ENCODE measurements around the gene MAP3K14.

MAP3K14 gene

DNA sequence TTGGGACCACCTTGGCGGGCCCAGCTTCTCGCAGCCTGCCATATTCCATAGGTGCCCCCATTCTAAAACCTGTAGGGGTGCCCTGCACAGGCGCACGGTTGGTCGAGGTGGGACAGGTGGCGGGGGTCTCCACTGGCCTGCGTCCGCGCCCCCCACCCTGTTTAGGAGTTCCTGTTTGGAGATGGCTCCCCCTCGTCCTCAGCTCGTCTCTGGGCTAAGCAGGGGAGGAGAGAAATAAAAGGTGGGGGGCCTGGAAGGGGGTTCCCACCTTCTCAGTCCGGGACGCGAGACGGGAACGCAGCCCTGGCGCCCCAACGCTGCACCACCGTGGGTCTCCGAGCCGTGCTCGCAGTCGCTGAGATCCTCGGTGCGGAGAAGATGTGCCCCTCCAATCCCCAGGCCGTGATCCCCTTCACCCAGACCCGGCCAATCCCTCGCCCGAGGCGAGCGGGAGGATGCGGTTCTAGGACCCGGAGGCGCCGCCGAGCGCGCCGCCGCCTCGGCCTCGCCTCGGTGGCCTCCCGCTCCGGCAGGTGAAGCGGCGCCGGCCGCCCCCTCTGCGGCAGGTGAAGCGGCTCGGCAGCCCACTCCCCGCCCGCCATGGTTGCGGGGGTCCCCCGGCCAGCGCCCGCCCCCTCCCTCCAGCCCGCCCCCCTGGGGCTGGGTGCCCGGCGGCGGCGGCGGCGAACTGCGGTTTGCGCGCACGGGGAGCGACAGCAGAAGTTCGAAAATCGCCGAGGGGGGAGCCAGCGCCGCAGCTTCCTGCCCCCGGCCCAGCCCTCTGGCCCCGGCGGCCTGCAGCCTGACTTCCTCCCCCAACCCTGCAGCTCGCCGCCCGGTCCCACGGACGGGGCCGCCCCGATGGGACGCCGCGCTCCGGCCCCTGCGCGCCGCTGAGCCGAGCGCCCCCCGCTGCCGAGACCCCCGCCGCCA, 95.5 kb downstream of the MAP3K14 start, which contains the start of gene FMNL1:
Gene FMNL1 (plus strand): TSS at position 805 of the 933 bp plus-strand sequence. CDS start 240 bp downstream, outside the sequence.
- Histone ChIP-seq H3K9me3 (ENCODE audit: insufficient read depth, low read length) (no peaks in the 10 kb centered on the region), H3K4me1 (ENCODE audit: insufficient read depth, insufficient read length) (peaks cover 22% of the 10 kb centered on the region), H3K36me3 (ENCODE audit: insufficient read depth, insufficient read length, low read length) (no peaks in the 10 kb centered on the region), H3K9ac (ENCODE audit: insufficient read length, low read depth) (peak within 1 kb of the TSS; percentile 74), H3K4me3 (ENCODE audit: insufficient read length, low read depth) (peak within 1 kb of the TSS; percentile 45), H3K27me3 (ENCODE audit: insufficient read depth, insufficient read length) (peaks cover 57% of the 10 kb centered on the region)
- DNase-seq (ENCODE audit: low read depth, low spot score), result no peak
- TF ChIP-seq ZNF274 (IDR thresholded peaks at IDR 0.05; ENCODE audit: low read depth, low read length) (no peak), SUZ12 (IDR thresholded peaks at IDR 0.05; ENCODE audit: extremely low read depth, insufficient read depth, insufficient read length) (no peak), YY1 (IDR thresholded peaks at IDR 0.05; ENCODE audit: insufficient read depth, insufficient read length) (no peak)

DNA sequence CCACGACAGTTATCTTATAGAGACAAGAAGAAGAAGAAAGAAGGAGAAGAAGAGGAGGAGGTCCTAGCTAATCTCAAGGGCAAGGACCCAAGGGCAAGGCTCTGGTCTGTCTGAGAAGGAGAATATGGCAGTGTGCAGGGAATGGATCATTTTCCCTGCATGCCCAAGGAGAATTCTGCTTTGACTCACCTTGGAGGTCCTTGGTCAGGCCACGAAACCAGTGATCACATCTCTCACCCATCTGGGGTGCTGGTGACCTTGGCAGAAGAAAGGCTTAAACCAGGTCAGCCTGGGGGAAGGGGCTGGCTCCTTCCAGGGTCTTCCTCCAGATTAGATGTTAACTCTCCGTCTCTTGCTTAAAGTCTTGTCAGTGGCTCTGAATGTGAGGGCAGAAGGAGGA, 96.7 kb downstream of the MAP3K14 start:
- peaks cover 54% of the 10 kb centered on the region for H3K27me3 ChIP-seq (ENCODE audit: insufficient read depth, insufficient read length)
- H3K9ac ChIP-seq (ENCODE audit: insufficient read length, low read depth), result no peak overlapping the region
- TF ChIP-seq YY1 (IDR thresholded peaks at IDR 0.05; ENCODE audit: insufficient read depth, insufficient read length), result no peak
- no peak for TF ChIP-seq SUZ12 (IDR thresholded peaks at IDR 0.05; ENCODE audit: extremely low read depth, insufficient read depth, insufficient read length)
- no peak for TF ChIP-seq ZNF274 (IDR thresholded peaks at IDR 0.05; ENCODE audit: low read depth, low read length)
- H3K36me3 ChIP-seq (ENCODE audit: insufficient read depth, insufficient read length, low read length), result no peaks in the 10 kb centered on the region
- H3K4me3 ChIP-seq (ENCODE audit: insufficient read length, low read depth), result no peak overlapping the region
- H3K4me1 ChIP-seq (ENCODE audit: insufficient read depth, insufficient read length), result peaks cover 14% of the 10 kb centered on the region
- H3K9me3 ChIP-seq (ENCODE audit: insufficient read depth, low read length), result no peaks in the 10 kb centered on the region
- DNase-seq (ENCODE audit: low read depth, low spot score), result no peak

DNA sequence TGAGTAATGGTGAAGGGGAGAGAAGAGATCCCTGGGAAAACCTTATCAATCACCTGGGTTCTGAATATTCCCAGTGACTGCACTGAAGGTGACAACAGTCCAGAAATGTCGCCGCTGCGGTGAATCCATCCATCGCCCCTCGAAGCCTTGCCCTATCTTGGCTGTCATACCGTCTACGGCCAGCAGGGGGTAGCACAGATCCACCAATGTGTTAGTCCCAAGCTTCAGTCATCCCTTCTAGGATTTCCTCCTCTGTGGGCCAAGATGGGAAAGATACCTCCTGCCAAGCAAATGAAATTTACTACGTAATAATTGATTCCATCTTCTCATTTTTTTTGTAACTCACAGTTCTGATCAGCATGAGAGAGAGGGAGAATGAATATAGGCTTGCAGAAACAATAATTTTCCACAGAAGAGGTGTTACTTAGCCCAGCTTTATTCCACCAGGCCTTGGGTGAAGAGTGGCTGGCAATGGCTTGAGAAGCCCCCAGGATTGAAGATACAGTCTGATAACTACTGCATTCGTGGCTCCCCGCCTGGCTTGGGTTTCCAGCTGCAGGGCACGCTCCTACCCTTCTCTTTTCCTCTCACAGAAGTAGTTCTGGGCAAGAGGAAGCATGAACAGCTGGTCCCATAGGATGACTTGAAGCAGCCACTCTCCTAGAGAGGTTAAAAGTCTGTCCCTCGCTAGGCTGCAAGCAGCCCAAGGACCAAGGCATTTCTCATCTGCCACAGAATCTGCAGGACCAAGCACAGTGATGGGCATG, 97.7 kb downstream of the MAP3K14 start:
- DNase-seq (ENCODE audit: low read depth, low spot score), result peak; percentile 61
- TF ChIP-seq SUZ12 (IDR thresholded peaks at IDR 0.05; ENCODE audit: extremely low read depth, insufficient read depth, insufficient read length), result no peak
- peaks cover 48% of the 10 kb centered on the region for H3K27me3 ChIP-seq (ENCODE audit: insufficient read depth, insufficient read length)
- H3K36me3 ChIP-seq (ENCODE audit: insufficient read depth, insufficient read length, low read length), result no peaks in the 10 kb centered on the region
- H3K4me3 ChIP-seq (ENCODE audit: insufficient read length, low read depth), result no peak overlapping the region
- H3K9ac ChIP-seq (ENCODE audit: insufficient read length, low read depth), result no peak overlapping the region
- H3K4me1 ChIP-seq (ENCODE audit: insufficient read depth, insufficient read length), result peaks cover 11% of the 10 kb centered on the region
- no peaks in the 10 kb centered on the region for H3K9me3 ChIP-seq (ENCODE audit: insufficient read depth, low read length)
